B cell (primary cell): ENCODE results near the gene CTIF.

Experiments used
- CTCF ChIP-seq: fragments of 200-600 bp; IDR thresholded peaks from one replicate; pipeline ENCODE4 v1.8.0; 2022; ENCODE audit warnings: antibody characterized with exemption, mild to moderate bottlenecking
- EZH2 ChIP-seq: IDR thresholded peaks from 2 replicates; pipeline ENCODE4 v1.6.1; 2012; ENCODE audit warnings: borderline replicate concordance, low read depth, mild to moderate bottlenecking, moderate library complexity, low read length; ENCODE audit not compliant: insufficient read depth, poor library complexity, severe bottlenecking

- TF ChIP-seq CTCF (no peak), EZH2 (no peak)
These were observed 11.4 kb upstream of the CTIF start for GRCh38 chr18:48527461-48527860.
